HepG2 (cell line): Measurements from ENCODE around the gene KRT16. TPM values are rescaled to one million over a fixed set of nuclear protein-coding genes. Genes with fewer than 3 reads are reported as not detected.
"Not testable (repeated sequence)": the region's sequence is repeated elsewhere in the genome, so short reads cannot be mapped to it uniquely, and the experiment has no call there.

Experiments used
- ATAC-seq: fragments of 200-7000 bp; cut with Tn5 transposase; 3 replicates; pipeline ENCODE4 v1.9.1; 2020; ENCODE audit warnings: mild to moderate bottlenecking, moderate library complexity
- BruUV-seq: library from RNA; stranded (reverse); fragments of 400-500 nt; replicated peaks from 2 replicates; lab custom pipeline; 2021; lab: Mats Ljungman, UMichigan
- CTCF ChIA-PET: fragments of 300-600 bp; formaldehyde crosslinking; extraction: SDS; loops from one replicate; lab custom pipeline; 2021; ENCODE audit warnings: low total read pairs, inconsistent platforms, low intra/inter-chr PET ratio; lab: Yijun Ruan, JAX
- POLR2A ChIA-PET: fragments of 350-600 bp; sonication (Branson Sonifier 250); formaldehyde crosslinking; loops from one replicate; lab custom pipeline; 2020; ENCODE audit warnings: antibody characterized with exemption, inconsistent platforms; lab: Yijun Ruan, JAX
- DNase-seq: peaks from one replicate; pipeline ENCODE4 v3.0.0-alpha.2; 2015; ENCODE audit warnings: low spot score
- FAIRE-seq: peaks from 3 replicates; lab custom pipeline; 2011; peaks lifted over from hg19 to GRCh38; lab: Jason Lieb, UNC
- H2AFZ ChIP-seq: one replicate; pipeline ENCODE4 v1.6.1; 2011; ENCODE audit warnings: low read length, inconsistent platforms
- H3K27ac ChIP-seq: fragments of 300-600 bp; 3 replicates; pipeline ENCODE4 v1.8.0; 2011; ENCODE audit warnings: mixed run types, mild to moderate bottlenecking, mixed read lengths, low read length, inconsistent platforms; ENCODE audit not compliant: insufficient read depth; ENCODE audit errors: extremely low read length
- H3K27me3 ChIP-seq, 2 experiments: fragments of 200-600 bp in 1 of 2; 2 replicates in 1 of 2; 3 replicates in 1 of 2; pipeline versions ENCODE4 v1.6.0 to v1.8.0; 2011; ENCODE audit warnings: low read length in 2 of 2, mild to moderate bottlenecking in 2 of 2, moderate library complexity in 2 of 2, inconsistent platforms in 1 of 2; ENCODE audit not compliant: insufficient read depth in 2 of 2, control insufficient read depth in 1 of 2
- H3K36me3 ChIP-seq, 2 experiments: fragments of 200-600 bp in 1 of 2; replicated peaks in 1 of 2; 2 replicates in 1 of 2; 3 replicates in 1 of 2; pipeline versions ENCODE4 v1.5.1 to v1.8.0; 2011; ENCODE audit warnings: low read length in 2 of 2, inconsistent platforms in 1 of 2; ENCODE audit not compliant: insufficient read depth in 2 of 2, control insufficient read depth in 1 of 2
- H3K4me1 ChIP-seq: 2 replicates; pipeline ENCODE4 v1.5.1; 2012; ENCODE audit warnings: low read length, inconsistent platforms; ENCODE audit not compliant: insufficient read depth
- H3K4me2 ChIP-seq: 2 replicates; pipeline ENCODE4 v1.6.0; 2011; ENCODE audit warnings: low read depth, low read length, inconsistent platforms
- H3K4me3 ChIP-seq, 3 experiments: fragments of 200-600 bp in 1 of 3; sonication (generic), shearing (Covaris generic) in 1 of 3; replicated peaks in 1 of 3; 2 replicates each; pipeline ENCODE4 v1.5.1; 2011 to 2016; ENCODE audit warnings: low read length in 3 of 3, inconsistent platforms in 2 of 3, low read depth in 2 of 3, mild to moderate bottlenecking in 2 of 3, control low read depth in 1 of 3, mixed read lengths in 1 of 3; ENCODE audit not compliant: insufficient read depth in 1 of 3
- H3K79me2 ChIP-seq: one replicate; pipeline ENCODE4 v1.6.1; 2011; ENCODE audit warnings: low read length, inconsistent platforms; ENCODE audit not compliant: insufficient read depth
- H3K9ac ChIP-seq: 2 replicates; pipeline ENCODE4 v1.6.0; 2011; ENCODE audit warnings: mild to moderate bottlenecking, low read depth, low read length, inconsistent platforms; ENCODE audit not compliant: insufficient read depth
- H3K9me3 ChIP-seq: 2 replicates; pipeline ENCODE4 v1.5.1; 2012; ENCODE audit warnings: mild to moderate bottlenecking, low read length
- H4K20me1 ChIP-seq: 2 replicates; pipeline ENCODE4 v1.6.0; 2011; ENCODE audit warnings: inconsistent platforms, mild to moderate bottlenecking, low read length, moderate library complexity; ENCODE audit not compliant: insufficient read depth
- ATF7 ChIP-seq, 2 experiments: fragments of 450-650 bp in 1 of 2; sonication (generic) in 1 of 2; formaldehyde crosslinking in 1 of 2; IDR thresholded peaks; 2 replicates each; pipeline versions ENCODE4 v1.4.0 to v1.6.1; 2016 to 2020; ENCODE audit warnings: antibody characterized with exemption in 1 of 2, mild to moderate bottlenecking in 1 of 2, missing genetic modification reagents in 1 of 2
- SNAI1 ChIP-seq: sonication (generic); formaldehyde crosslinking; IDR thresholded peaks from 2 replicates; pipeline ENCODE4 v1.5.0; 2020; ENCODE audit warnings: mild to moderate bottlenecking, missing genetic modification reagents, borderline replicate concordance
- YEATS4 ChIP-seq: sonication (generic); formaldehyde crosslinking; IDR thresholded peaks from 2 replicates; pipeline ENCODE4 v1.4.0; 2020; ENCODE audit warnings: missing genetic modification reagents, borderline replicate concordance
- ZNF570 ChIP-seq: sonication (generic); formaldehyde crosslinking; IDR thresholded peaks from 2 replicates; pipeline ENCODE4 v1.4.0; 2020; ENCODE audit warnings: mild to moderate bottlenecking, missing genetic modification reagents, borderline replicate concordance
- WGBS: methylation state at CpG from one replicate; pipeline ENCODE4 v1.1.6; 2017; ENCODE audit warnings: low lambda C conversion rate; 5-methylcytosine and 5-hydroxymethylcytosine counted together
- in situ Hi-C: cut with HindIII; loops from 2 replicates; pipeline ENCODE4 v1.10.0; 2017; ENCODE audit warnings: low pct_unique_long_range_greater_than_20kb; ENCODE audit not compliant: extremely low pct_ligation_motif_present
- intact Hi-C: fragments of 100-400 bp; cut with micrococcal nuclease; formaldehyde crosslinking; loops from one replicate; pipeline ENCODE4 v1.10.0; 2022; ENCODE audit not compliant: unreplicated experiment
- polyA plus RNA-seq, 8 experiments: library from polyadenylated mRNA; depleted of rRNA in 3 of 8; stranded (reverse) in 7 of 8; unstranded in 1 of 8; fragments of >200 nt; fragmentation: Illumina TruSeq in 4 of 8; extraction: Trizol in 4 of 8; gene quantifications; 2 replicates each; pipeline versions ENCODE4 v1.2.1 to v1.2.3, GENCODE V29; 2011 to 2016; ENCODE audit warnings: low read depth in 4 of 8, missing spikeins in 1 of 8, mixed read lengths in 1 of 8; ENCODE audit not compliant: insufficient read depth in 1 of 8
- total RNA-seq, 5 experiments: library from RNA; depleted of rRNA; stranded (reverse); fragments of >200 nt; fragmentation: Illumina TruSeq; extraction: Trizol; gene quantifications; 2 replicates each; pipeline ENCODE4 v1.2.3, GENCODE V29; 2016; ENCODE audit warnings: low read depth in 1 of 5
- TF ChIP-seq, protein P1 (sequence below): sonication (generic); formaldehyde crosslinking; IDR thresholded peaks from 2 replicates; pipeline ENCODE4 v1.4.0; 2020; ENCODE audit warnings: missing genetic modification reagents

KRT16 gene
- total and polyA plus RNA-seq, 2 of the 13 experiments (the other 11 are each of a cell fraction or from before 2014, with no cell fraction given), result not detected

DNA sequence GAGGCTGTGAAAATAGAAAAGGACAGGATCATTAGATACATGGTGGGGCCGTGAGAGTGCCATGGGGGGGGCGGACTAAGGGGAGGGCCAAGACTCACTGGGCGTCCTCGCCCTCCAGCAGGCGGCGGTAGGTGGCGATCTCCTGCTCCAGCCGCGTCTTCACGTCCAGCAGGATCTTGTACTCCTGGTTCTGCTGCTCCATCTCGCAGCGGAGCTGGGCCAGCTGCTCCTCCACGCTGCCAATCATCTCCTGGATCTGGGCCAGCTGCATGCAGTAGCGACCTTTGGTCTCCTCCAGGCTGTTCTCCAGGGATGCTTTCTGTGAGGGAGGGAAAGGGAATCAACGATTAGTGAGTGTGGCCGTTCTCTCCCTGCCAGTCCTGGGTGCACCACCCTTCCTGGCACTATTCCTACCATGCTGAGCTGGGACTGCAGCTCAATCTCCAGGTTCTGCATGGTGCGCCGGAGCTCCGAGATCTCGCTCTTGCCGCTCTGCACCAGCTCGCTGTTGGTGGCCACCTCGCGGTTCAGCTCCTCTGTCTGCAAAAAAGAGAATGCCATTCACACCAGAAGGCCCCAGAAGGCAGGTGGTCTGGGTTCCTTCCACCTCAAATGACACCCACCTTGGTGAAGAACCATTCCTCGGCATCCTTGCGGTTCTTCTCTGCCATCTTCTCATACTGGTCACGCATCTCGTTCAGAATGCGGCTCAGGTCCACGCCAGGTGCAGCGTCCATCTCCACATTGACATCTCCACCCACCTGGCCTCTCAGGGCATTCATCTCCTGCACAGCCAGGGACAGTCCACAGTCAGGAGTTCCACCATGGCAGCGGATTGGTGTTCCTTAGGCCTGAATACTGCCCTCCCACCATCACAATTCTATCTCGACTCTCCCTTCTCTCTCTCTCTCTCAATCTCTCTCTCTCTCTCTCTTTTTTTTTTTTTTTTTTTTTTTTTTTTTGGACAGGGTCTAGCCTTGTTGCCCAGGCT is 29.1 kb downstream of the KRT16 start (continued):
- TF ChIP-seq, protein P1, sequence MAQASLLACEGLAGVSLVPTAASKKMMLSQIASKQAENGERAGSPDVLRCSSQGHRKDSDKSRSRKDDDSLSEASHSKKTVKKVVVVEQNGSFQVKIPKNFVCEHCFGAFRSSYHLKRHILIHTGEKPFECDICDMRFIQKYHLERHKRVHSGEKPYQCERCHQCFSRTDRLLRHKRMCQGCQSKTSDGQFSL, result peak; percentile 84
- TF ChIP-seq YEATS4 (no peak), ATF7 (IDR thresholded peaks at IDR 0.05) (no peak), ATF7 (CRISPR knock-in tag; IDR thresholded peaks at IDR 0.05) (no peak), SNAI1 (CRISPR knock-in tag) (no peak), ZNF570 (no peak)

DNA sequence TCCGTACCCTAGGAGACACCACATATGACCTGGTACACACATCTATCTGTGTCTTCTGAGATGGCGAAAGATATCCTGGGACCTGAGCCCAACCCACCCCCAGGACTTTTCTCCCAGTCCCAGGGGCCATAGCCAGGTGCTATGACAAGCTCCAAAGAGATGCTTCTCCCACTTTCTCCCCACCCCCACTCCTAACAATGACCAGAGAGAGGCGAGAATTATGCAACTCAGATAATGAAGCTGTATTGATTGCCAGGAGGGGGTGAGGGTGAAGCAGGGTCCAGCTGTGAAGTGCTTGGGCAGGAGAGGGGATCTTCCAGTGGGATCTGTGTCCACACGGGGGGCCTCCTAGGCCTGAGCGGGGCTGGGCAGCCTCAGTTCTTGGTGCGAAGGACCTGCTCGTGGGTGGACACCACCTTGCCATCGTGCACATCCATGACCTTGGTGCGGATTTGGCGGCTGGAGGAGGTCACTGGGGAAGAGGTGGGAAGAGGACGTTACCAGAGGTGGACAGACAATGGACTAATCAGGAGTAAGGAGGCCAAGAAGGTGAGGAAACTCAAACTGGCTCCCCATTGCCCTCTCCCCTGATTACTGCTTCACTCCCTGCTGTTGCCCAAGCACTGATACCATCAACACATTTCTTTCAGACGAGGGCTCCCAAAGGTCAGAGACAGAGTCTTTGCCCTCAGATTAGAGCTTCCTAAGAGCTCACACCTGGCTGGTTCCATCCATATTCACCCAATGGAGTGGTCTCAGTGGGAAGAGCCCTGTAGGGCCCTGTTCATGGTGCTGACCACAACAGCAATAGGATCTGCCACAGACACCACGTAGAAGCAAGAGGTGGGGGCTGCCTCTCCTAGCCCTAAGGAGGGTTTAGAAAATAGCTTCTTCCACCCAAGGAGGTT is 30.3 kb downstream of the KRT16 start:
- CTCF ChIA-PET, H3K4me2 ChIP-seq, H3K27me3 ChIP-seq, POLR2A ChIA-PET, H3K9me3 ChIP-seq, H3K79me2 ChIP-seq, H3K4me1 ChIP-seq, H2AFZ ChIP-seq, in situ Hi-C loops, BruUV-seq, ATAC-seq, H3K9ac ChIP-seq, DNase-seq, H3K36me3 ChIP-seq, H3K27ac ChIP-seq, H4K20me1 ChIP-seq, H3K4me3 ChIP-seq, intact Hi-C loops, FAIRE-seq: not testable (repeated sequence)
- WGBS, result 16% methylated on average over 13 of the region's 13 CpGs
